Measurements from ENCODE around the gene CSNK1G2. TPM values are rescaled to one million over a fixed set of nuclear protein-coding genes. Genes with fewer than 3 reads are reported as not detected.
A peak's percentile ranks its signal among the peaks of the same experiment; 100 is the strongest.

Gene CSNK1G2
- total and polyA plus RNA-seq, 2 of the 13 experiments (the other 11 are each of a cell fraction or from before 2014, with no cell fraction given) = 53.8 to 72.5 TPM

DNA sequence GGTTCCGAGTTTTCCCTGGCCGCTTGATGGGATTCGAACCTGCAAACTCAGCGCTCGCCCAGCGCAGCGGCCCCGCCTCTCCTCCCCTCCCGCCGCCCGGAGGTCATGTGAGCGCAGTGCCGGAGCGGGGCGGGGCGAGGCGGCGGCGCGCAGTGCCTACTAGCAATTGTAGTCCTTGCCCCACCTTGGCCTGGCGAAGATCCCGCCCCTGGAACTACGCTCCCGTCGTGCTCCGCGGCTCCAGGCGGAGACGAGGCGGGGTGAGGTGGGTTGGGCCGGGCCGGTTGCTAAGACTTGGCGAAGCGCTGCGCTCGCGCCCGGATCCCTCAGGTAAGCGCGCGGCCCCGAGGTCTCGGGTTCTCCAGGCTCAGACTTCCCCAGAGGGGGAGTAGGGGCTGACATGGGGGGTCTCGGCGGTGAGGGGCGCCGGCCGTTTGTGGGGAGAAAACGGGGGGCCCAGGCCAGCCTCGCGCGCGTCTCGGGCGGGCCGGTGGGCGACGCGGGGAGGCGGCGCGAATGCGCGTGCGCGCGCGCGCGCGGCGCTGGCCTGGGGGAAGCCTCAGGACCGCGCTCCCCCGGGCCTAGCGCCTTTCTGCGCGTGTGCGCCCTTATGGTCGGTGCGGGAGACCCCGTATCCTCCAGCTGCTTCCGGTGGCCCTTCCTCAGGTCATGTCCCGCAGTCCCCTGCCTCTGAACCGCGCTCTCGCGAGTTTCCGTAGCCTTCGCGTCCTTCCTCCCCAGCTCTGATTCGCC, 35.7 kb upstream of the CSNK1G2 start, which contains the start of the genes ADAT3 and SCAMP4 (continued):
- TF ChIP-seq CREM (IDR thresholded peaks at IDR 0.05) (peak; percentile 38), CREM (CRISPR knock-in tag; IDR thresholded peaks at IDR 0.05) (no peak), PITX1 (CRISPR knock-in tag; IDR thresholded peaks at IDR 0.05) (no peak), MYC (CRISPR knock-in tag; IDR thresholded peaks at IDR 0.05; ENCODE audit: borderline replicate concordance) (peak; percentile 69), SP1 (IDR thresholded peaks at IDR 0.05) (no peak), SP1 (CRISPR knock-in tag; IDR thresholded peaks at IDR 0.05) (peak; percentile 90), RAD21 (CRISPR knock-in tag; IDR thresholded peaks at IDR 0.05) (peak; percentile 37; the same call in 1 of the 2 replicates), PHB2 (IDR thresholded peaks at IDR 0.05; ENCODE audit: partially characterized antibody) (no peak), SAP130 (CRISPR knock-in tag; IDR thresholded peaks at IDR 0.05; ENCODE audit: low read depth) (peak; percentile 88), ZNF333 (CRISPR knock-in tag; IDR thresholded peaks at IDR 0.05; ENCODE audit: borderline replicate concordance) (no peak), ZNF768 (CRISPR knock-in tag; IDR thresholded peaks at IDR 0.05) (peak; percentile 22; the same call in 1 of the 2 replicates), ZNF703 (CRISPR knock-in tag; IDR thresholded peaks at IDR 0.05; ENCODE audit: borderline replicate concordance) (no peak), ADNP (CRISPR knock-in tag; IDR thresholded peaks at IDR 0.05) (0 out of 2 replicates have a peak, but pooled peaks have one; percentile 45), ZNF367 (CRISPR knock-in tag; IDR thresholded peaks at IDR 0.05; ENCODE audit: borderline replicate concordance) (no peak)
- TF ChIP-seq, protein P1, sequence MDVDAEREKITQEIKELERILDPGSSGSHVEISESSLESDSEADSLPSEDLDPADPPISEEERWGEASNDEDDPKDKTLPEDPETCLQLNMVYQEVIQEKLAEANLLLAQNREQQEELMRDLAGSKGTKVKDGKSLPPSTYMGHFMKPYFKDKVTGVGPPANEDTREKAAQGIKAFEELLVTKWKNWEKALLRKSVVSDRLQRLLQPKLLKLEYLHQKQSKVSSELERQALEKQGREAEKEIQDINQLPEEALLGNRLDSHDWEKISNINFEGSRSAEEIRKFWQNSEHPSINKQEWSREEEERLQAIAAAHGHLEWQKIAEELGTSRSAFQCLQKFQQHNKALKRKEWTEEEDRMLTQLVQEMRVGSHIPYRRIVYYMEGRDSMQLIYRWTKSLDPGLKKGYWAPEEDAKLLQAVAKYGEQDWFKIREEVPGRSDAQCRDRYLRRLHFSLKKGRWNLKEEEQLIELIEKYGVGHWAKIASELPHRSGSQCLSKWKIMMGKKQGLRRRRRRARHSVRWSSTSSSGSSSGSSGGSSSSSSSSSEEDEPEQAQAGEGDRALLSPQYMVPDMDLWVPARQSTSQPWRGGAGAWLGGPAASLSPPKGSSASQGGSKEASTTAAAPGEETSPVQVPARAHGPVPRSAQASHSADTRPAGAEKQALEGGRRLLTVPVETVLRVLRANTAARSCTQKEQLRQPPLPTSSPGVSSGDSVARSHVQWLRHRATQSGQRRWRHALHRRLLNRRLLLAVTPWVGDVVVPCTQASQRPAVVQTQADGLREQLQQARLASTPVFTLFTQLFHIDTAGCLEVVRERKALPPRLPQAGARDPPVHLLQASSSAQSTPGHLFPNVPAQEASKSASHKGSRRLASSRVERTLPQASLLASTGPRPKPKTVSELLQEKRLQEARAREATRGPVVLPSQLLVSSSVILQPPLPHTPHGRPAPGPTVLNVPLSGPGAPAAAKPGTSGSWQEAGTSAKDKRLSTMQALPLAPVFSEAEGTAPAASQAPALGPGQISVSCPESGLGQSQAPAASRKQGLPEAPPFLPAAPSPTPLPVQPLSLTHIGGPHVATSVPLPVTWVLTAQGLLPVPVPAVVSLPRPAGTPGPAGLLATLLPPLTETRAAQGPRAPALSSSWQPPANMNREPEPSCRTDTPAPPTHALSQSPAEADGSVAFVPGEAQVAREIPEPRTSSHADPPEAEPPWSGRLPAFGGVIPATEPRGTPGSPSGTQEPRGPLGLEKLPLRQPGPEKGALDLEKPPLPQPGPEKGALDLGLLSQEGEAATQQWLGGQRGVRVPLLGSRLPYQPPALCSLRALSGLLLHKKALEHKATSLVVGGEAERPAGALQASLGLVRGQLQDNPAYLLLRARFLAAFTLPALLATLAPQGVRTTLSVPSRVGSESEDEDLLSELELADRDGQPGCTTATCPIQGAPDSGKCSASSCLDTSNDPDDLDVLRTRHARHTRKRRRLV (CRISPR knock-in tag; IDR thresholded peaks at IDR 0.05) = no peak
- TF ChIP-seq, protein P2, sequence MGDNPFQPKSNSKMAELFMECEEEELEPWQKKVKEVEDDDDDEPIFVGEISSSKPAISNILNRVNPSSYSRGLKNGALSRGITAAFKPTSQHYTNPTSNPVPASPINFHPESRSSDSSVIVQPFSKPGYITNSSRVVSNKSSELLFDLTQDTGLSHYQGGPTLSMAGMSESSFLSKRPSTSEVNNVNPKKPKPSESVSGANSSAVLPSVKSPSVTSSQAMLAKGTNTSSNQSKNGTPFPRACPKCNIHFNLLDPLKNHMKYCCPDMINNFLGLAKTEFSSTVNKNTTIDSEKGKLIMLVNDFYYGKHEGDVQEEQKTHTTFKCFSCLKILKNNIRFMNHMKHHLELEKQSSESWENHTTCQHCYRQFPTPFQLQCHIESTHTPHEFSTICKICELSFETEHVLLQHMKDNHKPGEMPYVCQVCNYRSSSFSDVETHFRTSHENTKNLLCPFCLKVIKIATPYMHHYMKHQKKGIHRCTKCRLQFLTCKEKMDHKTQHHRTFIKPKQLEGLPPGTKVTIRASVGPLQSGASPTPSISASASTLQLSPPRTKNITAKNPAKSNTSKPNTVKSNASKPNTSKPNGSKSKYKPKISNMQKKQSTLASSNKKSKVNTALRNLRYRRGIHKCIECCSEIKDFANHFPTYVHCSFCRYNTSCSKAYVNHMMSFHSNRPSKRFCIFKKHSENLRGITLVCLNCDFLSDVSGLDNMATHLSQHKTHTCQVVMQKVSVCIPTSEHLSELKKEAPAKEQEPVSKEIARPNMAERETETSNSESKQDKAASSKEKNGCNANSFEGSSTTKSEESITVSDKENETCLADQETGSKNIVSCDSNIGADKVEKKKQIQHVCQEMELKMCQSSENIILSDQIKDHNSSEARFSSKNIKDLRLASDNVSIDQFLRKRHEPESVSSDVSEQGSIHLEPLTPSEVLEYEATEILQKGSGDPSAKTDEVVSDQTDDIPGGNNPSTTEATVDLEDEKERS (CRISPR knock-in tag; IDR thresholded peaks at IDR 0.05) = no peak
- TF ChIP-seq, protein P3, sequence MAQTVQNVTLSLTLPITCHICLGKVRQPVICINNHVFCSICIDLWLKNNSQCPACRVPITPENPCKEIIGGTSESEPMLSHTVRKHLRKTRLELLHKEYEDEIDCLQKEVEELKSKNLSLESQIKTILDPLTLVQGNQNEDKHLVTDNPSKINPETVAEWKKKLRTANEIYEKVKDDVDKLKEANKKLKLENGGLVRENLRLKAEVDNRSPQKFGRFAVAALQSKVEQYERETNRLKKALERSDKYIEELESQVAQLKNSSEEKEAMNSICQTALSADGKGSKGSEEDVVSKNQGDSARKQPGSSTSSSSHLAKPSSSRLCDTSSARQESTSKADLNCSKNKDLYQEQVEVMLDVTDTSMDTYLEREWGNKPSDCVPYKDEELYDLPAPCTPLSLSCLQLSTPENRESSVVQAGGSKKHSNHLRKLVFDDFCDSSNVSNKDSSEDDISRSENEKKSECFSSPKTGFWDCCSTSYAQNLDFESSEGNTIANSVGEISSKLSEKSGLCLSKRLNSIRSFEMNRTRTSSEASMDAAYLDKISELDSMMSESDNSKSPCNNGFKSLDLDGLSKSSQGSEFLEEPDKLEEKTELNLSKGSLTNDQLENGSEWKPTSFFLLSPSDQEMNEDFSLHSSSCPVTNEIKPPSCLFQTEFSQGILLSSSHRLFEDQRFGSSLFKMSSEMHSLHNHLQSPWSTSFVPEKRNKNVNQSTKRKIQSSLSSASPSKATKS (CRISPR knock-in tag; IDR thresholded peaks at IDR 0.05) = no peak
- TF ChIP-seq, protein P4, sequence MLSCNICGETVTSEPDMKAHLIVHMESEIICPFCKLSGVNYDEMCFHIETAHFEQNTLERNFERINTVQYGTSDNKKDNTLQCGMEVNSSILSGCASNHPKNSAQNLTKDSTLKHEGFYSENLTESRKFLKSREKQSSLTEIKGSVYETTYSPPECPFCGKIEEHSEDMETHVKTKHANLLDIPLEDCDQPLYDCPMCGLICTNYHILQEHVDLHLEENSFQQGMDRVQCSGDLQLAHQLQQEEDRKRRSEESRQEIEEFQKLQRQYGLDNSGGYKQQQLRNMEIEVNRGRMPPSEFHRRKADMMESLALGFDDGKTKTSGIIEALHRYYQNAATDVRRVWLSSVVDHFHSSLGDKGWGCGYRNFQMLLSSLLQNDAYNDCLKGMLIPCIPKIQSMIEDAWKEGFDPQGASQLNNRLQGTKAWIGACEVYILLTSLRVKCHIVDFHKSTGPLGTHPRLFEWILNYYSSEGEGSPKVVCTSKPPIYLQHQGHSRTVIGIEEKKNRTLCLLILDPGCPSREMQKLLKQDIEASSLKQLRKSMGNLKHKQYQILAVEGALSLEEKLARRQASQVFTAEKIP (CRISPR knock-in tag; IDR thresholded peaks at IDR 0.05; ENCODE audit: borderline replicate concordance) = no peak
